Measurements from ENCODE around the gene KASH5.
"Not testable (repeated sequence)": the region's sequence is repeated elsewhere in the genome, so short reads cannot be mapped to it uniquely, and the experiment has no call there.

The KASH5 gene

GRCh38 chr19:49436381-49437017 lies 48.5 kb downstream of the KASH5 start:
- DNase-seq (ENCODE audit: low read depth) = no peak

GRCh38 chr19:49437231-49437630 lies 49.2 kb downstream of the KASH5 start:
- DNase-seq (ENCODE audit: low read depth) = no peak

- no peak for DNase-seq (ENCODE audit: low read depth)
These were observed 50.2 kb downstream of the KASH5 start for GRCh38 chr19:49438261-49438660.

- no peak for DNase-seq (ENCODE audit: low read depth)
These were observed 51.8 kb downstream of the KASH5 start for GRCh38 chr19:49439836-49440235.

GRCh38 chr19:49440439-49441209 lies 52.6 kb downstream of the KASH5 start:
- DNase-seq (ENCODE audit: low read depth) = no peak

GRCh38 chr19:49441210-49441959 lies 53.3 kb downstream of the KASH5 start, which contains the start of gene SLC17A7:
Gene SLC17A7, minus strand, starts transcription at chr19:49441527. Its CDS starts 148 bp downstream, at chr19:49441379.
- DNase-seq (ENCODE audit: low read depth) = no peak

- DNase-seq (ENCODE audit: low read depth) = no peak
These were observed 53.9 kb downstream of the KASH5 start for GRCh38 chr19:49441960-49442350.

GRCh38 chr19:49442354-49442753 lies 54.3 kb downstream of the KASH5 start:
- DNase-seq (ENCODE audit: low read depth) = no peak

- DNase-seq (ENCODE audit: low read depth) = no peak
These were observed 54.8 kb downstream of the KASH5 start for GRCh38 chr19:49442771-49443365.

GRCh38 chr19:49443366-49444099 lies 55.5 kb downstream of the KASH5 start:
- DNase-seq (ENCODE audit: low read depth) = peak; percentile 90

GRCh38 chr19:49444100-49444700 lies 56.2 kb downstream of the KASH5 start:
- not testable (repeated sequence) for DNase-seq (ENCODE audit: low read depth)

GRCh38 chr19:49445997-49446396 lies 57.9 kb downstream of the KASH5 start:
- DNase-seq (ENCODE audit: low read depth) = no peak

GRCh38 chr19:49447485-49448431 lies 59.7 kb downstream of the KASH5 start:
- no peak for DNase-seq (ENCODE audit: low read depth)

- DNase-seq (ENCODE audit: low read depth) = no peak
These were observed 60.4 kb downstream of the KASH5 start for GRCh38 chr19:49448432-49448786.

- DNase-seq (ENCODE audit: low read depth) = no peak
These were observed 62.4 kb downstream of the KASH5 start for GRCh38 chr19:49450405-49450804.

- peak; percentile 91 for DNase-seq (ENCODE audit: low read depth)
These were observed 63.6 kb downstream of the KASH5 start, which contains the start of gene PIH1D1 for GRCh38 chr19:49451430-49452181. Gene PIH1D1, minus strand, starts transcription at chr19:49451814. Its CDS starts 240 bp downstream, at chr19:49451574.

GRCh38 chr19:49453013-49453756 lies 65.1 kb downstream of the KASH5 start, which contains the start of gene ALDH16A1:
Gene ALDH16A1, plus strand, starts transcription at chr19:49453225. Its CDS starts 107 bp downstream, at chr19:49453332.
- peak; percentile 94 for DNase-seq (ENCODE audit: low read depth)

- no peak for DNase-seq (ENCODE audit: low read depth)
These were observed 65.8 kb downstream of the KASH5 start for GRCh38 chr19:49453757-49454240.
